Psoas muscle (tissue), 8 donors: ENCODE results near the gene PLPPR5. TPM values are rescaled to one million over a fixed set of nuclear protein-coding genes. Genes with fewer than 3 reads are reported as not detected.

Experiments used
- ATAC-seq, 4 donors: fragments of 200-7000 bp; cut with Tn5 transposase; one replicate each; pipeline ENCODE4 v1.9.1; 2020; ENCODE audit warnings: moderate library complexity in 3 of 4, mild to moderate bottlenecking in 2 of 4
- DNase-seq, 2 donors: peaks; one replicate each; pipeline ENCODE4 v3.0.0-alpha.2; 2020
- H3K27ac ChIP-seq: fragments of 200-600 bp; one replicate; pipeline ENCODE4 v1.8.0; 2022
- H3K27me3 ChIP-seq, 3 donors: fragments of 200-600 bp in 1 of 3; one replicate each; pipeline versions ENCODE4 v1.6.1 to v1.8.0; 2013 to 2022; ENCODE audit warnings: low read length in 2 of 3, mild to moderate bottlenecking in 2 of 3, moderate library complexity in 1 of 3; ENCODE audit not compliant: insufficient read depth in 3 of 3
- H3K36me3 ChIP-seq, 2 donors: fragments of 200-600 bp in 1 of 2; one replicate each; pipeline versions ENCODE4 v1.6.1 to v1.8.0; 2013 to 2022; ENCODE audit warnings: low read depth in 1 of 2, mild to moderate bottlenecking in 1 of 2, moderate library complexity in 1 of 2; ENCODE audit not compliant: insufficient read depth in 1 of 2
- H3K4me1 ChIP-seq: fragments of 200-600 bp; one replicate; pipeline ENCODE4 v1.8.0; 2022
- H3K4me3 ChIP-seq: fragments of 200-600 bp; one replicate; pipeline ENCODE4 v1.8.0; 2022; ENCODE audit warnings: mild to moderate bottlenecking
- H3K9me3 ChIP-seq: fragments of 200-600 bp; one replicate; pipeline ENCODE4 v1.8.0; 2022
- CTCF ChIP-seq: fragments of 200-600 bp; IDR thresholded peaks from one replicate; pipeline ENCODE4 v1.8.0; 2022; ENCODE audit warnings: antibody characterized with exemption
- WGBS, 3 donors: extraction: QIAGEN DNeasy Blood & Tissue Kit; methylation state at CpG; one replicate each; pipeline versions ENCODE4 v1.1.6 to v1.1.7; 2013; 5-methylcytosine and 5-hydroxymethylcytosine counted together
- intact Hi-C, 2 donors: fragments of 100-400 bp; cut with DNase I; formaldehyde crosslinking; loops; one replicate each; pipeline versions ENCODE4 v1.11.0 to v1.14.2; 2022
- polyA plus RNA-seq, 3 donors: library from polyadenylated mRNA; stranded (reverse); fragments of 200-250 nt; gene quantifications; one replicate each; pipeline ENCODE4 v1.2.3, GENCODE V29; 2013
- total RNA-seq, 4 donors: library from RNA; stranded (reverse); fragmentation: NEBNext Ultra II Directional in 2 of 4; extraction: Animal tissue kit (Norgen Biotek cat#: 25700) in 2 of 4; gene quantifications; one replicate each; pipeline versions ENCODE4 v1.2.1 to v1.2.4, GENCODE V29; 2021 to 2023
- donor health status: healthy with polysubstance abuse.
- donor health status: DM: no; HTN: no; CAD: no; lungs with moderate emphysema.
- donor health status: Bipolar disorder and iron deficiency.
- donor health status: healthy.
- donor health status: DM: yes; HTN: yes; CAD: no.
- donor health status: DM: no; HTN: no; CAD: no.
- donor health status: DM: no; HTN: no; CAD: no.
- donor health status: DM: yes; HTN: yes; CAD: no.

PLPPR5 gene
- total and polyA plus RNA-seq, 7 donors, result 0.01 TPM; not detected in 6

GRCh38 chr1:98860329-98860728 is 144.3 kb downstream of the PLPPR5 start:
- no peaks in the 10 kb centered on the region for H3K27me3 ChIP-seq
- no peak for ATAC-seq
- no peaks in the 10 kb centered on the region for H3K36me3 ChIP-seq
- no peak overlapping the region for H3K27ac ChIP-seq
- intact Hi-C loops, result no loop called here
- H3K4me3 ChIP-seq, result no peak overlapping the region
- no peak for TF ChIP-seq CTCF
- whole genome bisulfite sequencing, 3 donors, result 63 to 67% (median 64%) methylated on average over 1 of the region's 1 CpG
- DNase-seq, result no peak
- H3K9me3 ChIP-seq, result no peaks in the 10 kb centered on the region
- no peaks in the 10 kb centered on the region for H3K4me1 ChIP-seq

GRCh38 chr1:98854137-98854536 is 150.5 kb downstream of the PLPPR5 start:
- H3K27ac ChIP-seq, result no peak overlapping the region
- WGBS, 3 donors, result 32 to 37% (median 34%) methylated on average over 4 of the region's 4 CpGs
- TF ChIP-seq CTCF, result no peak
- DNase-seq, result no peak
- H3K4me3 ChIP-seq, result no peak overlapping the region
- H3K36me3 ChIP-seq, result no peaks in the 10 kb centered on the region
- intact Hi-C loops, result no loop called here
- ATAC-seq, result no peak
- no peaks in the 10 kb centered on the region for H3K4me1 ChIP-seq
- no peaks in the 10 kb centered on the region for H3K9me3 ChIP-seq
- no peaks in the 10 kb centered on the region for H3K27me3 ChIP-seq

- Histone ChIP-seq H3K9me3 (no peaks in the 10 kb centered on the region), H3K4me1 (no peaks in the 10 kb centered on the region), H3K4me3 (no peak overlapping the region), H3K27ac (no peak overlapping the region), H3K36me3 (no peaks in the 10 kb centered on the region), H3K27me3 (no peaks in the 10 kb centered on the region)
- intact Hi-C loops, result no loop called here
- no peak for DNase-seq
- ATAC-seq, result no peak
- 31 to 52% (median 40%) methylated on average over 1 of the region's 1 CpG for WGBS, 3 donors
- no peak for TF ChIP-seq CTCF
These were observed 154.6 kb downstream of the PLPPR5 start for GRCh38 chr1:98849969-98850636.

- no peaks in the 10 kb centered on the region for H3K36me3 ChIP-seq
- H3K4me1 ChIP-seq, result no peaks in the 10 kb centered on the region
- H3K4me3 ChIP-seq, result no peak overlapping the region
- DNase-seq, result no peak
- ATAC-seq, result no peak
- H3K9me3 ChIP-seq, result no peaks in the 10 kb centered on the region
- WGBS, 3 donors, result 69 to 72% (median 72%) methylated on average over 2 of the region's 2 CpGs
- H3K27me3 ChIP-seq, result no peaks in the 10 kb centered on the region
- intact Hi-C loops, result no loop called here
- no peak for TF ChIP-seq CTCF
- H3K27ac ChIP-seq, result no peak overlapping the region
These were observed 162.4 kb downstream of the PLPPR5 start for GRCh38 chr1:98842241-98842640.
